Ureter (tissue), 1 donor: ENCODE data around the gene SLC16A3. TPM values are rescaled to one million over a fixed set of nuclear protein-coding genes. Genes with fewer than 3 reads are reported as not detected.
"Not testable (repeated sequence)": the region's sequence is repeated elsewhere in the genome, so short reads cannot be mapped to it uniquely, and the experiment has no call there.

Experiments used
- DNase-seq: peaks from one replicate; pipeline ENCODE4 v3.0.0-alpha.2; 2020; ENCODE audit warnings: low spot score
- total RNA-seq: library from RNA; stranded (reverse); gene quantifications from one replicate; pipeline ENCODE4 v1.2.4, GENCODE V29; 2023
- donor health status: DM: yes; HTN: yes; CAD: no.

SLC16A3 gene
- 44.2 TPM for total RNA-seq

GRCh38 chr17:82228842-82229697, at the start of gene SLC16A3:
Gene SLC16A3, plus strand, starts transcription at chr17:82229042. Its CDS starts 6,967 bp downstream, at chr17:82236009.
- peak; percentile 80 for DNase-seq

GRCh38 chr17:82179412-82179811, 49.4 kb upstream of the SLC16A3 start:
- DNase-seq: no peak

- DNase-seq: no peak
These were observed 48.8 kb upstream of the SLC16A3 start for GRCh38 chr17:82179946-82180475.

- no peak for DNase-seq
These were observed 47.9 kb upstream of the SLC16A3 start for GRCh38 chr17:82180776-82181528.

GRCh38 chr17:82184761-82185160, 44.1 kb upstream of the SLC16A3 start:
- DNase-seq: no peak

GRCh38 chr17:82186221-82186620, 42.6 kb upstream of the SLC16A3 start:
- DNase-seq: no peak

GRCh38 chr17:82187500-82187899, 41.3 kb upstream of the SLC16A3 start:
- DNase-seq: no peak

- DNase-seq: no peak
These were observed 40.6 kb upstream of the SLC16A3 start for GRCh38 chr17:82188001-82188961.

- DNase-seq: not testable (repeated sequence)
These were observed 35.8 kb upstream of the SLC16A3 start for GRCh38 chr17:82193050-82193449.

GRCh38 chr17:82193520-82194220, 35.2 kb upstream of the SLC16A3 start:
- DNase-seq: no peak

GRCh38 chr17:82194765-82195164, 34.1 kb upstream of the SLC16A3 start:
- DNase-seq: no peak

GRCh38 chr17:82195675-82196672, 32.9 kb upstream of the SLC16A3 start:
- no peak for DNase-seq

GRCh38 chr17:82198092-82198491, 30.8 kb upstream of the SLC16A3 start:
- DNase-seq: no peak

GRCh38 chr17:82199496-82199895, 29.3 kb upstream of the SLC16A3 start:
- DNase-seq: no peak

GRCh38 chr17:82200135-82200534, 28.7 kb upstream of the SLC16A3 start:
- no peak for DNase-seq

GRCh38 chr17:82200743-82201497, 27.9 kb upstream of the SLC16A3 start:
- no peak for DNase-seq

- DNase-seq: no peak
These were observed 27.3 kb upstream of the SLC16A3 start for GRCh38 chr17:82201498-82201910.

GRCh38 chr17:82202981-82203380, 25.9 kb upstream of the SLC16A3 start:
- DNase-seq: no peak

- DNase-seq: no peak
These were observed 24.9 kb upstream of the SLC16A3 start for GRCh38 chr17:82203920-82204319.
